GM12878 (cell line): ENCODE results near the gene EGF. TPM values are rescaled to one million over a fixed set of nuclear protein-coding genes. Genes with fewer than 3 reads are reported as not detected.

Source experiments
- ATAC-seq: fragments of 200-7000 bp; cut with Tn5 transposase; 3 replicates; pipeline ENCODE4 v1.9.1; 2020; ENCODE audit warnings: mild to moderate bottlenecking, moderate library complexity
- BruUV-seq: library from RNA; stranded (reverse); fragments of 400-500 nt; replicated peaks from 2 replicates; lab custom pipeline; 2021; lab: Mats Ljungman, UMichigan
- CTCF ChIA-PET: fragments of 300-600 bp; sonication (Branson Sonifier 250); formaldehyde crosslinking; extraction: SDS; loops from one replicate; lab custom pipeline; 2021; ENCODE audit warnings: inconsistent platforms; lab: Yijun Ruan, JAX
- POLR2A ChIA-PET: fragments of 350-600 bp; formaldehyde crosslinking; extraction: SDS; loops from one replicate; lab custom pipeline; 2021; ENCODE audit warnings: inconsistent platforms; lab: Charles Lee
- RAD21 ChIA-PET: fragments of 300-600 bp; sonication (Branson Sonifier 250); formaldehyde crosslinking; loops from one replicate; lab custom pipeline; 2023; ENCODE audit warnings: antibody characterized with exemption; ENCODE audit not compliant: unreplicated experiment; lab: Charles Lee
- SMC1A ChIA-PET: fragments of 300-600 bp; sonication (Branson Sonifier 250); formaldehyde crosslinking; loops from one replicate; lab custom pipeline; 2023; ENCODE audit not compliant: unreplicated experiment, uncharacterized antibody; lab: Charles Lee
- DNase-seq: peaks from one replicate; pipeline ENCODE4 v3.0.0-alpha.2; 2011; ENCODE audit warnings: low read depth, low spot score
- FAIRE-seq: peaks from 3 replicates; lab custom pipeline; 2011; peaks lifted over from hg19 to GRCh38; lab: Jason Lieb, UNC
- H2AFZ ChIP-seq: 2 replicates; pipeline ENCODE4 v1.6.0; 2011; ENCODE audit warnings: low read depth, low read length, control low read depth; ENCODE audit not compliant: control insufficient read depth
- H3K27ac ChIP-seq: 2 replicates; pipeline ENCODE4 v1.5.1; 2011; ENCODE audit warnings: control low read depth; ENCODE audit not compliant: control insufficient read depth, insufficient read depth
- H3K27me3 ChIP-seq, 2 experiments: replicated peaks in 1 of 2; 2 replicates each; pipeline versions ENCODE4 v1.6.0 to v1.6.1; 2011; ENCODE audit warnings: low read length in 1 of 2; ENCODE audit not compliant: control insufficient read depth in 2 of 2, insufficient read depth in 2 of 2
- H3K36me3 ChIP-seq, 2 experiments: 2 replicates each; pipeline ENCODE4 v1.5.1; 2011; ENCODE audit warnings: low read length in 1 of 2; ENCODE audit not compliant: control insufficient read depth in 2 of 2, insufficient read depth in 2 of 2
- H3K4me1 ChIP-seq: 2 replicates; pipeline ENCODE4 v1.6.1; 2011; ENCODE audit warnings: mild to moderate bottlenecking, low read length, moderate library complexity, mixed read lengths; ENCODE audit not compliant: control insufficient read depth, insufficient read depth
- H3K4me2 ChIP-seq: 2 replicates; pipeline ENCODE4 v1.6.0; 2011; ENCODE audit warnings: control low read depth; ENCODE audit not compliant: control insufficient read depth, insufficient read depth
- H3K4me3 ChIP-seq: fragments of 200-600 bp; sonication (generic); 2 replicates; pipeline ENCODE4 v1.5.1; 2016
- H3K79me2 ChIP-seq: 2 replicates; pipeline ENCODE4 v1.6.0; 2011; ENCODE audit warnings: low read length; ENCODE audit not compliant: control insufficient read depth, insufficient read depth
- H3K9ac ChIP-seq: 2 replicates; pipeline ENCODE4 v1.8.0; 2011; ENCODE audit warnings: low read length, control low read depth, mixed read lengths; ENCODE audit not compliant: control insufficient read depth, insufficient read depth
- H3K9me3 ChIP-seq: replicated peaks from 3 replicates; pipeline ENCODE4 v1.5.1; 2011; ENCODE audit warnings: mild to moderate bottlenecking, low read length; ENCODE audit not compliant: control insufficient read depth, insufficient read depth
- H4K20me1 ChIP-seq: 2 replicates; pipeline ENCODE4 v1.6.0; 2011; ENCODE audit not compliant: control insufficient read depth, insufficient read depth
- ASH2L ChIP-seq: fragments of 300-600, 200-600 bp; sonication (generic); IDR thresholded peaks from 2 replicates; pipeline ENCODE4 v1.6.1; 2017; ENCODE audit warnings: low read depth, mild to moderate bottlenecking, borderline replicate concordance
- EGR1 ChIP-seq, 2 experiments: IDR thresholded peaks; 1 replicate in 1 of 2; 2 replicates in 1 of 2; pipeline ENCODE4 v1.6.1; 2011 to 2012; ENCODE audit warnings: low read depth in 2 of 2, low read length in 2 of 2, borderline replicate concordance in 1 of 2, mild to moderate bottlenecking in 1 of 2, moderate library complexity in 1 of 2
- GATAD2B ChIP-seq: fragments of 450-650 bp; conservative IDR thresholded peaks from 2 replicates; pipeline ENCODE4 v1.6.1; 2017; ENCODE audit warnings: low read depth, mild to moderate bottlenecking, moderate library complexity
- HDAC2 ChIP-seq: fragments of 200-600 bp; sonication (generic); IDR thresholded peaks from 2 replicates; pipeline ENCODE4 v1.6.1; 2017
- JUNB ChIP-seq: IDR thresholded peaks from 2 replicates; pipeline ENCODE4 v1.6.1; 2016; ENCODE audit warnings: antibody characterized with exemption, mild to moderate bottlenecking
- NFYA ChIP-seq: IDR thresholded peaks from 2 replicates; pipeline ENCODE4 v1.6.1; 2011; ENCODE audit warnings: low read depth, mild to moderate bottlenecking, low read length, improper control_type of control experiment, borderline replicate concordance
- NFYB ChIP-seq: IDR thresholded peaks from 2 replicates; pipeline ENCODE4 v1.6.1; 2011; ENCODE audit warnings: low read depth, mild to moderate bottlenecking, low read length, improper control_type of control experiment, moderate library complexity; ENCODE audit not compliant: insufficient read depth
- ZNF217 ChIP-seq: fragments of 450-650 bp; IDR thresholded peaks from 2 replicates; pipeline ENCODE4 v1.6.1; 2017; ENCODE audit warnings: antibody characterized with exemption, mild to moderate bottlenecking
- WGBS: methylation state at CpG from one replicate; pipeline ENCODE4 v1.1.6; 2016; ENCODE audit warnings: low lambda C conversion rate; ENCODE audit not compliant: insufficient replicate concordance, insufficient coverage; ENCODE audit errors: missing lambda C conversion rate; 5-methylcytosine and 5-hydroxymethylcytosine counted together
- in situ Hi-C: fragments of 300-500 bp; cut with MboI; formaldehyde crosslinking; loops from 9 replicates; pipeline ENCODE4 v1.14.3; 2018; ENCODE audit warnings: mixed read lengths
- intact Hi-C: fragments of 100-400 bp; cut with micrococcal nuclease; formaldehyde crosslinking; loops from one replicate; pipeline ENCODE4 v1.14.2; 2022; ENCODE audit not compliant: unreplicated experiment
- polyA plus RNA-seq, 11 experiments: library from polyadenylated mRNA; depleted of rRNA in 4 of 11; unstranded in 6 of 11; stranded (reverse) in 5 of 11; fragments of >200 nt; fragmentation: Nextera tagmentation in 4 of 11; fragmentation: Illumina TruSeq in 1 of 11; extraction: Ambion mirVana in 4 of 11; extraction: Trizol in 1 of 11; gene quantifications; 1 replicate in 1 of 11; 2 replicates in 10 of 11; pipeline versions ENCODE4 v1.2.1 to v1.2.3, GENCODE V29; 2011 to 2016; ENCODE audit warnings: inconsistent platforms in 2 of 11, missing spikeins in 2 of 11, low read depth in 1 of 11
- total RNA-seq, 4 experiments: library from RNA; depleted of rRNA in 3 of 4; stranded (reverse); fragments of >200 nt in 3 of 4; fragmentation: Illumina TruSeq in 1 of 4; extraction: Trizol in 1 of 4; gene quantifications; 2 replicates each; pipeline versions ENCODE4 v1.2.1 to v1.2.3, GENCODE V29; 2013 to 2021
- TF ChIP-seq, protein P1 (sequence below): IDR thresholded peaks from 2 replicates; pipeline ENCODE4 v1.6.1; 2012; ENCODE audit warnings: improper control_type of control experiment, low read depth, low read length; ENCODE audit not compliant: insufficient replicate concordance

EGF gene
- total and polyA plus RNA-seq, 10 of the 15 experiments (the other 5 are each of a cell fraction or from before 2014, with no cell fraction given): 0.02 to 0.90 (median 0.19) TPM; not detected in 4

DNA sequence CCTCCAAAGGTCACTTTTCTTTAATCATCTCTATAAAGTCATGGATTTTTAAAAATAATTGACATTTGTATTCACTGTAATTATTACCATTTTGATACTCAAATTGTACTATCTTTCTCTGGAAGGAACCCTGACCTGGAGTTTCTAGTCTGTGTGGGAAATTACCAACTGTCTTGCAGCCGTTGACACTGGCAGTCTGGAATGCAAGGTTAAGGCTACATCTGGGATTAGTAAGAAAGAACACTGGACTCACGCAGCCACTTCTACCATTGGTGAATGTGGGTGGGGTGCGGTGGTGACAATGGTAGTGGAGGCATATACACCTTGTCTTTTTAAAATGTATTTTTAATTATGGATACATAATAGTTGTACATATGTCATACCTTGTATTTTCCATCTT is 40.9 kb downstream of the EGF start:
- H3K4me2 ChIP-seq: no peak overlapping the region
- ChIA-PET SMC1A (no interaction called here), POLR2A (no interaction called here), CTCF (no interaction called here), RAD21 (no interaction called here)
- FAIRE-seq (no peak), DNase-seq (no peak), ATAC-seq (no peak)
- 0% methylated on average over 3 of the region's 3 CpGs for WGBS
- BruUV-seq: no TSS peak
- TF ChIP-seq ZNF217 (no peak), EGR1 (IDR thresholded peaks at IDR 0.05; ENCODE audit: borderline replicate concordance in 1 of 2, low read depth in 2 of 2, low read length in 2 of 2) (no peak), HDAC2 (no peak)
- in situ Hi-C loops (no loop called here), intact Hi-C loops (no loop called here)
- H3K4me3 ChIP-seq: no peak overlapping the region
- H3K27me3 ChIP-seq: no peaks in the 10 kb centered on the region
- no peak overlapping the region for H3K27ac ChIP-seq
- no peaks in the 10 kb centered on the region for H3K79me2 ChIP-seq
- no peaks in the 10 kb centered on the region for H3K4me1 ChIP-seq
- H3K36me3 ChIP-seq: no peaks in the 10 kb centered on the region
- no peak overlapping the region for H3K9ac ChIP-seq
- no peak overlapping the region for H2AFZ ChIP-seq
- no peaks in the 10 kb centered on the region for H3K9me3 ChIP-seq
- no peaks in the 10 kb centered on the region for H4K20me1 ChIP-seq

GRCh38 chr4:109955146-109955545 is 42.5 kb downstream of the EGF start:
- no peak overlapping the region for H2AFZ ChIP-seq
- intact Hi-C loops: no loop called here
- in situ Hi-C loops: no loop called here
- no peak for FAIRE-seq
- ChIA-PET RAD21 (no interaction called here), POLR2A (no interaction called here), CTCF (no interaction called here), SMC1A (interaction anchor here (1.0 kb wide), 1 partner anchor 51 kb away, joined by 4 read pairs; no protein-coding TSS in a partner anchor)
- no peak for TF ChIP-seq GATAD2B
- TF ChIP-seq NFYA: no peak
- TF ChIP-seq ASH2L: no peak
- TF ChIP-seq, protein P1, sequence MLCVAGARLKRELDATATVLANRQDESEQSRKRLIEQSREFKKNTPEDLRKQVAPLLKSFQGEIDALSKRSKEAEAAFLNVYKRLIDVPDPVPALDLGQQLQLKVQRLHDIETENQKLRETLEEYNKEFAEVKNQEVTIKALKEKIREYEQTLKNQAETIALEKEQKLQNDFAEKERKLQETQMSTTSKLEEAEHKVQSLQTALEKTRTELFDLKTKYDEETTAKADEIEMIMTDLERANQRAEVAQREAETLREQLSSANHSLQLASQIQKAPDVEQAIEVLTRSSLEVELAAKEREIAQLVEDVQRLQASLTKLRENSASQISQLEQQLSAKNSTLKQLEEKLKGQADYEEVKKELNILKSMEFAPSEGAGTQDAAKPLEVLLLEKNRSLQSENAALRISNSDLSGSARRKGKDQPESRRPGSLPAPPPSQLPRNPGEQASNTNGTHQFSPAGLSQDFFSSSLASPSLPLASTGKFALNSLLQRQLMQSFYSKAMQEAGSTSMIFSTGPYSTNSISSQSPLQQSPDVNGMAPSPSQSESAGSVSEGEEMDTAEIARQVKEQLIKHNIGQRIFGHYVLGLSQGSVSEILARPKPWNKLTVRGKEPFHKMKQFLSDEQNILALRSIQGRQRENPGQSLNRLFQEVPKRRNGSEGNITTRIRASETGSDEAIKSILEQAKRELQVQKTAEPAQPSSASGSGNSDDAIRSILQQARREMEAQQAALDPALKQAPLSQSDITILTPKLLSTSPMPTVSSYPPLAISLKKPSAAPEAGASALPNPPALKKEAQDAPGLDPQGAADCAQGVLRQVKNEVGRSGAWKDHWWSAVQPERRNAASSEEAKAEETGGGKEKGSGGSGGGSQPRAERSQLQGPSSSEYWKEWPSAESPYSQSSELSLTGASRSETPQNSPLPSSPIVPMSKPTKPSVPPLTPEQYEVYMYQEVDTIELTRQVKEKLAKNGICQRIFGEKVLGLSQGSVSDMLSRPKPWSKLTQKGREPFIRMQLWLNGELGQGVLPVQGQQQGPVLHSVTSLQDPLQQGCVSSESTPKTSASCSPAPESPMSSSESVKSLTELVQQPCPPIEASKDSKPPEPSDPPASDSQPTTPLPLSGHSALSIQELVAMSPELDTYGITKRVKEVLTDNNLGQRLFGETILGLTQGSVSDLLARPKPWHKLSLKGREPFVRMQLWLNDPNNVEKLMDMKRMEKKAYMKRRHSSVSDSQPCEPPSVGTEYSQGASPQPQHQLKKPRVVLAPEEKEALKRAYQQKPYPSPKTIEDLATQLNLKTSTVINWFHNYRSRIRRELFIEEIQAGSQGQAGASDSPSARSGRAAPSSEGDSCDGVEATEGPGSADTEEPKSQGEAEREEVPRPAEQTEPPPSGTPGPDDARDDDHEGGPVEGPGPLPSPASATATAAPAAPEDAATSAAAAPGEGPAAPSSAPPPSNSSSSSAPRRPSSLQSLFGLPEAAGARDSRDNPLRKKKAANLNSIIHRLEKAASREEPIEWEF: no peak
- TF ChIP-seq NFYB: no peak
- no peak for TF ChIP-seq JUNB
- H3K4me1 ChIP-seq: no peaks in the 10 kb centered on the region
- H3K4me3 ChIP-seq: no peak overlapping the region
- no peak overlapping the region for H3K27ac ChIP-seq
- no TSS peak for BruUV-seq
- no peaks in the 10 kb centered on the region for H3K9me3 ChIP-seq
- 29% methylated on average over 1 of the region's 1 CpG for WGBS
- H3K79me2 ChIP-seq: no peaks in the 10 kb centered on the region
- no peaks in the 10 kb centered on the region for H3K36me3 ChIP-seq
- ATAC-seq: no peak
- no peak for DNase-seq
- no peak overlapping the region for H3K4me2 ChIP-seq
- H4K20me1 ChIP-seq: no peaks in the 10 kb centered on the region
- no peak overlapping the region for H3K9ac ChIP-seq
- no peaks in the 10 kb centered on the region for H3K27me3 ChIP-seq
